ENCODE results near the gene ETV6.

- TF ChIP-seq CTCF (conservative IDR thresholded peaks at IDR 0.05 in 1 of 2, IDR thresholded peaks at IDR 0.05 in 1 of 2; ENCODE audit: extremely low read depth in 1 of 2, insufficient read depth in 1 of 2, low read depth in 1 of 2, low read length in 2 of 2) (no peak), EZH2 (IDR thresholded peaks at IDR 0.05; ENCODE audit: borderline replicate concordance, low read length) (no peak)
Observed at GRCh38 chr12:11710431-11710830, 61.0 kb downstream of the ETV6 start.

All from mammary epithelial cell (primary cell).